Calu3 (cell line): ENCODE measurements around the gene RAI14. TPM values are rescaled to one million over a fixed set of nuclear protein-coding genes. Genes with fewer than 3 reads are reported as not detected.

Experiments
- BruUV-seq: library from RNA; stranded (reverse); fragments of 400-500 nt; replicated peaks from 2 replicates; lab custom pipeline; 2021; lab: Mats Ljungman, UMichigan
- CTCF ChIA-PET: fragments of 300-600 bp; sonication (Branson Sonifier 250); formaldehyde crosslinking; loops from one replicate; lab custom pipeline; 2022; ENCODE audit warnings: antibody characterized with exemption; lab: Charles Lee
- DNase-seq: peaks from one replicate; pipeline ENCODE4 v3.0.0; 2022
- H3K27ac Mint-ChIP-seq: one replicate; pipeline ENCODE4 v1.8.0; 2022; ENCODE audit warnings: mixed read lengths; ENCODE audit not compliant: unreplicated experiment
- H3K27me3 Mint-ChIP-seq: one replicate; pipeline ENCODE4 v1.8.0; 2022; ENCODE audit warnings: mixed read lengths; ENCODE audit not compliant: unreplicated experiment
- H3K36me3 Mint-ChIP-seq: one replicate; pipeline ENCODE4 v1.8.0; 2022; ENCODE audit warnings: mild to moderate bottlenecking, moderate library complexity, mixed read lengths; ENCODE audit not compliant: insufficient read depth, unreplicated experiment
- H3K4me1 Mint-ChIP-seq: one replicate; pipeline ENCODE4 v1.8.0; 2022; ENCODE audit warnings: mild to moderate bottlenecking, low read depth, mixed read lengths; ENCODE audit not compliant: unreplicated experiment
- H3K4me3 Mint-ChIP-seq: one replicate; pipeline ENCODE4 v1.8.0; 2022; ENCODE audit warnings: mild to moderate bottlenecking, low read depth, moderate library complexity, mixed read lengths; ENCODE audit not compliant: unreplicated experiment
- H3K9me3 Mint-ChIP-seq: one replicate; pipeline ENCODE4 v1.8.0; 2022; ENCODE audit warnings: low read depth, mixed read lengths; ENCODE audit not compliant: unreplicated experiment
- CTCF ChIP-seq: fragments of 200-600 bp; IDR thresholded peaks from one replicate; pipeline ENCODE4 v1.8.0; 2022; ENCODE audit warnings: antibody characterized with exemption; ENCODE audit not compliant: unreplicated experiment
- intact Hi-C: fragments of 100-400 bp; cut with micrococcal nuclease; formaldehyde crosslinking; loops from one replicate; pipeline ENCODE4 v1.10.0; 2022; ENCODE audit not compliant: unreplicated experiment
- total RNA-seq: library from RNA; stranded (reverse); gene quantifications from 2 replicates; pipeline ENCODE4 v1.2.3, GENCODE V29; 2022

The RAI14 gene
- total RNA-seq, 1 experiment from 2014 or later: 84.3 TPM

- no peak overlapping the region for H3K4me3 Mint-ChIP-seq
- no peaks in the 10 kb centered on the region for H3K4me1 Mint-ChIP-seq
- H3K9me3 Mint-ChIP-seq: no peaks in the 10 kb centered on the region
- intact Hi-C loops: no loop called here
- DNase-seq: no peak
- BruUV-seq: no TSS peak
- no peaks in the 10 kb centered on the region for H3K36me3 Mint-ChIP-seq
- no peaks in the 10 kb centered on the region for H3K27me3 Mint-ChIP-seq
- no peak overlapping the region for H3K27ac Mint-ChIP-seq
- CTCF ChIA-PET: interaction anchor here (1.2 kb wide), 1 partner anchor 8 kb away, joined by 3 read pairs; no protein-coding TSS in a partner anchor
- no peak for TF ChIP-seq CTCF
Measured at GRCh38 chr5:34618371-34619065, 37.6 kb upstream of the RAI14 start.

- CTCF ChIA-PET: no interaction called here
- no TSS peak for BruUV-seq
- no peaks in the 10 kb centered on the region for H3K27me3 Mint-ChIP-seq
- no peak overlapping the region for H3K4me3 Mint-ChIP-seq
- no peak for DNase-seq
- H3K27ac Mint-ChIP-seq: no peak overlapping the region
- no peaks in the 10 kb centered on the region for H3K9me3 Mint-ChIP-seq
- TF ChIP-seq CTCF: no peak
- intact Hi-C loops: no loop called here
- no peaks in the 10 kb centered on the region for H3K4me1 Mint-ChIP-seq
- H3K36me3 Mint-ChIP-seq: no peaks in the 10 kb centered on the region
Measured at GRCh38 chr5:34620185-34620584, 35.9 kb upstream of the RAI14 start.

GRCh38 chr5:34621277-34622097, 34.6 kb upstream of the RAI14 start:
- Mint-ChIP-seq H3K27ac (no peak overlapping the region), H3K27me3 (no peaks in the 10 kb centered on the region), H3K4me1 (no peaks in the 10 kb centered on the region), H3K9me3 (no peaks in the 10 kb centered on the region), H3K36me3 (no peaks in the 10 kb centered on the region), H3K4me3 (no peak overlapping the region)
- no peak for TF ChIP-seq CTCF
- no TSS peak for BruUV-seq
- DNase-seq: no peak
- CTCF ChIA-PET: no interaction called here
- intact Hi-C loops: no loop called here

- H3K9me3 Mint-ChIP-seq: no peaks in the 10 kb centered on the region
- no peak overlapping the region for H3K27ac Mint-ChIP-seq
- H3K36me3 Mint-ChIP-seq: no peaks in the 10 kb centered on the region
- intact Hi-C loops: no loop called here
- no peak for TF ChIP-seq CTCF
- CTCF ChIA-PET: no interaction called here
- BruUV-seq: no TSS peak
- no peaks in the 10 kb centered on the region for H3K4me1 Mint-ChIP-seq
- H3K27me3 Mint-ChIP-seq: no peaks in the 10 kb centered on the region
- DNase-seq: no peak
- H3K4me3 Mint-ChIP-seq: no peak overlapping the region
Measured at GRCh38 chr5:34622098-34622400, 34.1 kb upstream of the RAI14 start.
